SK-N-SH (cell line): ENCODE measurements around the gene PUS3. TPM values are rescaled to one million over a fixed set of nuclear protein-coding genes. Genes with fewer than 3 reads are reported as not detected.
"Not testable (repeated sequence)": the region's sequence is repeated elsewhere in the genome, so short reads cannot be mapped to it uniquely, and the experiment has no call there.

Source experiments
- CTCF ChIA-PET: fragments of 300-600, 350-600 bp; formaldehyde crosslinking; extraction: SDS; loops from one replicate; lab custom pipeline; 2021; lab: Yijun Ruan, JAX
- POLR2A ChIA-PET: fragments of 350-600 bp; sonication (Branson Sonifier 250); formaldehyde crosslinking; extraction: SDS; loops from one replicate; lab custom pipeline; 2020; ENCODE audit warnings: antibody characterized with exemption, inconsistent platforms; lab: Yijun Ruan, JAX
- DNase-seq: peaks from one replicate; pipeline ENCODE4 v3.0.0; 2012
- H2AFZ ChIP-seq: fragments of 200-600 bp; sonication (generic); 2 replicates; pipeline ENCODE4 v1.8.1; 2016; ENCODE audit warnings: antibody characterized with exemption, mild to moderate bottlenecking, low read depth
- H3F3A ChIP-seq: fragments of 200-600 bp; sonication (generic); replicated peaks from 2 replicates; pipeline ENCODE3; 2016; ENCODE audit warnings: antibody characterized with exemption, mild to moderate bottlenecking; ENCODE audit not compliant: insufficient read depth
- H3K27ac ChIP-seq, 2 experiments: fragments of 200-500 bp in 1 of 2; fragments of 200-600 bp in 1 of 2; sonication (Bioruptor generic) in 1 of 2; sonication (generic), shearing (Covaris generic) in 1 of 2; 2 replicates each; pipeline versions ENCODE4 v1.5.1 to v1.6.1; 2014 to 2016; ENCODE audit warnings: low read depth in 2 of 2, inconsistent platforms in 1 of 2, low read length in 1 of 2, mild to moderate bottlenecking in 1 of 2, mixed read lengths in 1 of 2
- H3K27me3 ChIP-seq: fragments of 200-600 bp; sonication (generic), shearing (Covaris generic); 2 replicates; pipeline ENCODE4 v1.6.1; 2016; ENCODE audit warnings: mixed run types; ENCODE audit not compliant: insufficient read depth
- H3K36me3 ChIP-seq, 2 experiments: fragments of 200-500 bp in 1 of 2; fragments of 200-600 bp in 1 of 2; sonication (Bioruptor generic) in 1 of 2; sonication (generic) in 1 of 2; replicated peaks in 1 of 2; 2 replicates each; pipeline versions ENCODE3 to v1.5.1; 2014 to 2016; ENCODE audit warnings: low read length in 1 of 2, mild to moderate bottlenecking in 1 of 2; ENCODE audit not compliant: insufficient read depth in 2 of 2, control insufficient read depth in 1 of 2
- H3K4me1 ChIP-seq, 2 experiments: fragments of 200-500 bp in 1 of 2; fragments of 200-600 bp in 1 of 2; sonication (Bioruptor generic) in 1 of 2; sonication (generic), shearing (Covaris generic) in 1 of 2; 2 replicates each; pipeline versions ENCODE4 v1.5.1 to v1.6.1; 2014 to 2016; ENCODE audit warnings: low read depth in 1 of 2, low read length in 1 of 2, mixed run types in 1 of 2; ENCODE audit not compliant: insufficient read depth in 2 of 2, control insufficient read depth in 1 of 2
- H3K4me2 ChIP-seq: fragments of 200-600 bp; sonication (generic), shearing (Covaris generic); 2 replicates; pipeline ENCODE4 v1.6.1; 2017; ENCODE audit warnings: mixed run types
- H3K4me3 ChIP-seq, 2 experiments: fragments of 200-500 bp in 1 of 2; fragments of 200-600 bp in 1 of 2; sonication (Bioruptor generic) in 1 of 2; sonication (generic), shearing (Covaris generic) in 1 of 2; 2 replicates each; pipeline versions ENCODE4 v1.5.1 to v1.8.1; 2014 to 2016; ENCODE audit warnings: low read depth in 2 of 2, inconsistent platforms in 1 of 2, low read length in 1 of 2, mild to moderate bottlenecking in 1 of 2, mixed read lengths in 1 of 2, moderate library complexity in 1 of 2
- H3K79me2 ChIP-seq: fragments of 200-600 bp; sonication (generic); 2 replicates; pipeline ENCODE4 v1.8.1; 2017; ENCODE audit warnings: mild to moderate bottlenecking; ENCODE audit not compliant: insufficient read depth
- H3K9ac ChIP-seq: fragments of 200-600 bp; sonication (generic); 2 replicates; pipeline ENCODE4 v1.6.1; 2017; ENCODE audit warnings: mixed run types
- H3K9me2 ChIP-seq: fragments of 200-600 bp; sonication (generic); 2 replicates; pipeline ENCODE4 v1.6.1; 2017; ENCODE audit warnings: mixed run types
- H3K9me3 ChIP-seq: fragments of 200-600 bp; sonication (generic); 2 replicates; pipeline ENCODE4 v1.6.1; 2017; ENCODE audit warnings: mixed run types, mild to moderate bottlenecking, moderate library complexity
- H4K20me1 ChIP-seq: fragments of 200-600 bp; sonication (generic); 2 replicates; pipeline ENCODE4 v1.6.1; 2017; ENCODE audit warnings: mild to moderate bottlenecking, mixed run types; ENCODE audit not compliant: insufficient read depth
- GATA2 ChIP-seq: sonication (generic); formaldehyde crosslinking; IDR thresholded peaks from 2 replicates; pipeline ENCODE4 v1.5.0; 2020; ENCODE audit warnings: mild to moderate bottlenecking, missing genetic modification reagents
- IRF3 ChIP-seq: fragments of 150-350 bp; IDR thresholded peaks from 2 replicates; pipeline ENCODE4 v1.6.1; 2016; ENCODE audit warnings: mild to moderate bottlenecking, low read depth, low read length
- MXI1 ChIP-seq: IDR thresholded peaks from 2 replicates; pipeline ENCODE4 v1.6.1; 2012; ENCODE audit warnings: mild to moderate bottlenecking, low read depth, low read length, improper control_type of control experiment
- NRF1 ChIP-seq: IDR thresholded peaks from 2 replicates; pipeline ENCODE4 v1.6.1; 2012; ENCODE audit warnings: low read depth, mild to moderate bottlenecking, low read length
- POLR2AphosphoS5 ChIP-seq: IDR thresholded peaks from 2 replicates; pipeline ENCODE4 v1.6.1; 2012; ENCODE audit warnings: low read depth, low read length
- WGBS: methylation state at CpG from one replicate; pipeline ENCODE4 v1.1.6; 2017; ENCODE audit warnings: low lambda C conversion rate; 5-methylcytosine and 5-hydroxymethylcytosine counted together
- polyA plus RNA-seq, 3 experiments: library from polyadenylated mRNA; depleted of rRNA; stranded (reverse); fragments of >200 nt; gene quantifications; 2 replicates each; pipeline ENCODE4 v1.2.3, GENCODE V29; 2012

Gene PUS3
- polyA plus RNA-seq, 1 of the 3 experiments (the other 2 are of a cell fraction) = 7.0 TPM

GRCh38 chr11:125857670-125858069 lies 45.3 kb downstream of the PUS3 start:
- H3K4me3 ChIP-seq, H3K79me2 ChIP-seq, CTCF ChIA-PET, H3K9me3 ChIP-seq, H3K36me3 ChIP-seq, H3K9ac ChIP-seq, H4K20me1 ChIP-seq, H3K9me2 ChIP-seq, H2AFZ ChIP-seq, H3K4me1 ChIP-seq, H3F3A ChIP-seq, H3K27me3 ChIP-seq, H3K4me2 ChIP-seq, H3K27ac ChIP-seq, DNase-seq, POLR2A ChIA-PET: not testable (repeated sequence)
- 50% methylated on average over 8 of the region's 9 CpGs for WGBS

GRCh38 chr11:125846188-125846587 lies 56.8 kb downstream of the PUS3 start:
- Histone ChIP-seq H3K4me3 (no peak overlapping the region), H3K9ac (no peak overlapping the region), H3K9me3 (no peaks in the 10 kb centered on the region), H3K4me1 (no peaks in the 10 kb centered on the region), H3K9me2 (no peaks in the 10 kb centered on the region), H3K4me2 (no peak overlapping the region), H4K20me1 (no peaks in the 10 kb centered on the region), H2AFZ (no peak overlapping the region), H3K27ac (no peak overlapping the region), H3K27me3 (no peaks in the 10 kb centered on the region), H3K36me3 (no peaks in the 10 kb centered on the region), H3K79me2 (no peaks in the 10 kb centered on the region), H3F3A (no peaks in the 10 kb centered on the region)
- ChIA-PET POLR2A (no interaction called here), CTCF (no interaction called here)
- DNase-seq = no peak
- TF ChIP-seq MXI1 (no peak), GATA2 (no peak), NRF1 (no peak), IRF3 (no peak), POLR2AphosphoS5 (no peak)

Other genes starting within 250 kb of the PUS3 start
- not detected in 2 replicates for gene ACRV1, start 222.4 kb downstream of the PUS3 start, polyA plus RNA-seq (2012; rRNA removed)
- not detected in 2 replicates for gene PATE1, start 156.9 kb downstream of the PUS3 start, polyA plus RNA-seq (2012; rRNA removed)
- gene PATE2, start 124.4 kb downstream of the PUS3 start, polyA plus RNA-seq (2012; rRNA removed) = 0.06 and 0.07 TPM in 2 replicates
- gene PATE3, start 115.1 kb downstream of the PUS3 start, polyA plus RNA-seq (2012; rRNA removed) = not detected in 2 replicates
- gene PATE4, start 69.9 kb downstream of the PUS3 start, polyA plus RNA-seq (2012; rRNA removed) = not detected in 2 replicates
- 1.3 and 1.4 TPM in 2 replicates for gene HYLS1, start 15.5 kb downstream of the PUS3 start, polyA plus RNA-seq (2012; rRNA removed)
- gene DDX25, start 1.3 kb upstream of the PUS3 start, polyA plus RNA-seq (2012; rRNA removed) = 0.12 and 0.39 TPM in 2 replicates
- gene VSIG10L2, start 42.8 kb upstream of the PUS3 start, polyA plus RNA-seq (2012; rRNA removed) = 0.02 and 0.16 TPM in 2 replicates
- gene CDON, start 159.7 kb upstream of the PUS3 start, polyA plus RNA-seq (2012; rRNA removed) = 3.7 and 4.2 TPM in 2 replicates